ENCODE data around the gene HSPA1B. TPM values are rescaled to one million over a fixed set of nuclear protein-coding genes. Genes with fewer than 3 reads are reported as not detected.
"Not testable (repeated sequence)": the region's sequence is repeated elsewhere in the genome, so short reads cannot be mapped to it uniquely, and the experiment has no call there.

Gene HSPA1B
- total RNA-seq, 1 experiment from 2014 or later = 147 TPM

GRCh38 chr6:31805939-31806469 lies 21.5 kb upstream of the HSPA1B start:
- CTCF ChIA-PET = interaction anchor here (0.8 to 1.9 kb wide), 2 partner anchors 9 to 33 kb away, joined by 3 to 6 read pairs; no protein-coding TSS in a partner anchor
- Histone ChIP-seq H3K27ac (ENCODE audit: low read length) (peak overlapping the region; percentile 97), H3K36me3 (ENCODE audit: control insufficient read depth, insufficient read depth, low read length) (peaks cover 5% of the 10 kb centered on the region; the same call in 1 of the 2 replicates), H3K4me3 (ENCODE audit: low read depth in 2 of 2, low read length in 2 of 2) (peak overlapping the region; percentile 85 to 99), H3K27me3 (ENCODE audit: control insufficient read depth, insufficient read depth, low read length) (no peaks in the 10 kb centered on the region), H3K4me1 (ENCODE audit: control insufficient read depth, insufficient read depth, low read length) (peaks cover 8% of the 10 kb centered on the region), H3K9me3 (ENCODE audit: control insufficient read depth, insufficient read depth, low read depth, low read length) (no peaks in the 10 kb centered on the region)
- intact Hi-C loops (cut with micrococcal nuclease; ENCODE audit: unreplicated experiment) = no loop called here
- DNase-seq (ENCODE audit: low read depth, low spot score) (no peak), ATAC-seq (peak; percentile 7; the same call in 1 of the 2 replicates)
- POLR2A ChIA-PET = interaction anchor here (0.5 to 1.7 kb wide), 3 partner anchors 9 to 1942 kb away, joined by 3 to 13 read pairs (median 5); partner anchors contain the start of genes HSPA1A, HSPA1B and HSPA1L
- in situ Hi-C loops (cut with HindIII; ENCODE audit: low pct_unique_long_range_greater_than_20kb, low sequenced_read_pairs) = no loop called here
- TF ChIP-seq POLR2AphosphoS5 (IDR thresholded peaks at IDR 0.05; ENCODE audit: low read depth, low read length) (no peak), SIN3A (IDR thresholded peaks at IDR 0.05; ENCODE audit: borderline replicate concordance, insufficient read depth, low read depth, low read length) (no peak)
- TF ChIP-seq, protein P1, sequence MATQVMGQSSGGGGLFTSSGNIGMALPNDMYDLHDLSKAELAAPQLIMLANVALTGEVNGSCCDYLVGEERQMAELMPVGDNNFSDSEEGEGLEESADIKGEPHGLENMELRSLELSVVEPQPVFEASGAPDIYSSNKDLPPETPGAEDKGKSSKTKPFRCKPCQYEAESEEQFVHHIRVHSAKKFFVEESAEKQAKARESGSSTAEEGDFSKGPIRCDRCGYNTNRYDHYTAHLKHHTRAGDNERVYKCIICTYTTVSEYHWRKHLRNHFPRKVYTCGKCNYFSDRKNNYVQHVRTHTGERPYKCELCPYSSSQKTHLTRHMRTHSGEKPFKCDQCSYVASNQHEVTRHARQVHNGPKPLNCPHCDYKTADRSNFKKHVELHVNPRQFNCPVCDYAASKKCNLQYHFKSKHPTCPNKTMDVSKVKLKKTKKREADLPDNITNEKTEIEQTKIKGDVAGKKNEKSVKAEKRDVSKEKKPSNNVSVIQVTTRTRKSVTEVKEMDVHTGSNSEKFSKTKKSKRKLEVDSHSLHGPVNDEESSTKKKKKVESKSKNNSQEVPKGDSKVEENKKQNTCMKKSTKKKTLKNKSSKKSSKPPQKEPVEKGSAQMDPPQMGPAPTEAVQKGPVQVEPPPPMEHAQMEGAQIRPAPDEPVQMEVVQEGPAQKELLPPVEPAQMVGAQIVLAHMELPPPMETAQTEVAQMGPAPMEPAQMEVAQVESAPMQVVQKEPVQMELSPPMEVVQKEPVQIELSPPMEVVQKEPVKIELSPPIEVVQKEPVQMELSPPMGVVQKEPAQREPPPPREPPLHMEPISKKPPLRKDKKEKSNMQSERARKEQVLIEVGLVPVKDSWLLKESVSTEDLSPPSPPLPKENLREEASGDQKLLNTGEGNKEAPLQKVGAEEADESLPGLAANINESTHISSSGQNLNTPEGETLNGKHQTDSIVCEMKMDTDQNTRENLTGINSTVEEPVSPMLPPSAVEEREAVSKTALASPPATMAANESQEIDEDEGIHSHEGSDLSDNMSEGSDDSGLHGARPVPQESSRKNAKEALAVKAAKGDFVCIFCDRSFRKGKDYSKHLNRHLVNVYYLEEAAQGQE (IDR thresholded peaks at IDR 0.05; ENCODE audit: insufficient read depth in 1 of 2, low read depth in 2 of 2, low read length in 1 of 2) = no peak
- BruUV-seq (replicated peaks) = no TSS peak

GRCh38 chr6:31806470-31807272 lies 20.9 kb upstream of the HSPA1B start, which contains the start of gene LSM2:
LSM2 (minus strand) TSS chr6:31806966; CDS start chr6:31806757, 209 bp downstream.
- DNase-seq (ENCODE audit: low read depth, low spot score) = no peak
- H3K4me3 ChIP-seq (ENCODE audit: low read depth in 2 of 2, low read length in 2 of 2) = peak within 1 kb of the TSS; percentile 85 to 99
- H3K36me3 ChIP-seq (ENCODE audit: control insufficient read depth, insufficient read depth, low read length) = peaks cover 5% of the 10 kb centered on the region; the same call in 1 of the 2 replicates
- ATAC-seq = peak; percentile 99
- peaks cover 8% of the 10 kb centered on the region for H3K4me1 ChIP-seq (ENCODE audit: control insufficient read depth, insufficient read depth, low read length)
- CTCF ChIA-PET = interaction anchor here (0.7 to 1.9 kb wide), 5 partner anchors 8 to 34 kb away, joined by 3 to 6 read pairs (median 3); partner anchors contain the start of gene HSPA1L
- no peaks in the 10 kb centered on the region for H3K9me3 ChIP-seq (ENCODE audit: control insufficient read depth, insufficient read depth, low read depth, low read length)
- intact Hi-C loops (cut with micrococcal nuclease; ENCODE audit: unreplicated experiment) = no loop called here
- no TSS peak for BruUV-seq (replicated peaks)
- peak within 1 kb of the TSS; percentile 97 for H3K27ac ChIP-seq (ENCODE audit: low read length)
- no peaks in the 10 kb centered on the region for H3K27me3 ChIP-seq (ENCODE audit: control insufficient read depth, insufficient read depth, low read length)
- in situ Hi-C loops (cut with HindIII; ENCODE audit: low pct_unique_long_range_greater_than_20kb, low sequenced_read_pairs) = no loop called here
- TF ChIP-seq SIN3A (IDR thresholded peaks at IDR 0.05; ENCODE audit: borderline replicate concordance, insufficient read depth, low read depth, low read length) (no peak), POLR2AphosphoS5 (IDR thresholded peaks at IDR 0.05; ENCODE audit: low read depth, low read length) (peak; percentile 90)
- POLR2A ChIA-PET = interaction anchor here (0.7 to 1.7 kb wide), 3 partner anchors 9 to 116 kb away, joined by 5 to 13 read pairs (median 11); partner anchors contain the start of genes HSPA1A, HSPA1B and HSPA1L

DNA sequence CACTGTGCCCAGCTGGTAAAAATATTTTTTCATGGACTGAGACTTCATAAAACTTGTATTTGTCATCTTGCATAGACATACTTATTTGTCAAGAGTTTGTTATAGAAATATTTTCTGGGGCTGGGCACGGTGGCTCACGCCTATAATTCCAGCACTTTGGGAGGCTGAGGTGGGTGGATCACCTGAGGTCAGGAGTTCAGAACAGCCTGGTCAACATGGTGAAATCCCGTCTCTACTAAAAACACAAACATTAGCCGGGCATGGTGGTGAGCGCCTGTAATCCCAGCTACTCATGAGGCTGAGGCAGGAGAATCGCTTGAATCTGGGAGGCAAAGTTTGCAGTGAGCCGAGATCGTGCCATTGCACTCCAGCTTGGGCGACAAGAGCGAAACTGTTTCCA lies 18.9 kb upstream of the HSPA1B start:
- H3K4me1 ChIP-seq (ENCODE audit: control insufficient read depth, insufficient read depth, low read length); H3K9me3 ChIP-seq (ENCODE audit: control insufficient read depth, insufficient read depth, low read depth, low read length); H3K4me3 ChIP-seq (ENCODE audit: low read depth in 2 of 2, low read length in 2 of 2); H3K27me3 ChIP-seq (ENCODE audit: control insufficient read depth, insufficient read depth, low read length); ATAC-seq; BruUV-seq (replicated peaks); H3K27ac ChIP-seq (ENCODE audit: low read length); CTCF ChIA-PET; DNase-seq (ENCODE audit: low read depth, low spot score); intact Hi-C loops (cut with micrococcal nuclease; ENCODE audit: unreplicated experiment); H3K36me3 ChIP-seq (ENCODE audit: control insufficient read depth, insufficient read depth, low read length); in situ Hi-C loops (cut with HindIII; ENCODE audit: low pct_unique_long_range_greater_than_20kb, low sequenced_read_pairs): not testable (repeated sequence)
- POLR2A ChIA-PET = interaction anchor here (0.8 kb wide), 1 partner anchor 10 kb away, joined by 3 read pairs; no protein-coding TSS in a partner anchor

All from Panc1 (cell line).